T follicular helper cell (primary cell): ENCODE data around the gene RASSF4.
"Not testable (repeated sequence)": the region's sequence is repeated elsewhere in the genome, so short reads cannot be mapped to it uniquely, and the experiment has no call there.

Source experiments
- DNase-seq: peaks from one replicate; pipeline ENCODE4 v3.0.0-alpha.2; 2020; ENCODE audit warnings: low read depth

Gene RASSF4

DNA sequence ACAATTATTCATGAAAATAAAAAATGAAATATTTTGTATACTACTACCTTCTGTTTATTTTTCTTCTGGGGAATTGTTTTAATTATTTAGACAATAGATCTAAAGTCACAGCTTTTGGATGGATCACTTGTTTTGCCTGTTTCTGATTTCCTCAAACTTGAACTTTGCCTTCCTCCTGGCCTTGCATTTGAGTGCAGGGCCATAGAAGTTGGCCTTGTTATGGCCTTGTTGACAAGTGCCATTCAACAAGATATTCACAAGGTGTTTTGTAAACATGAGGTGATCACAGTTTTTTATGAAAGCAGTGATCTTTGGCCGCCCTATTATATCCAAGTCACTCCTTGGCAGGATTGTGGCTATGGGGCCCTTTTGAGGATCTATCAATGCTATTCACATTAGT lies 45.7 kb downstream of the RASSF4 start:
- no peak for DNase-seq

GRCh38 chr10:45006276-45007030 lies 46.9 kb downstream of the RASSF4 start:
- no peak for DNase-seq

DNA sequence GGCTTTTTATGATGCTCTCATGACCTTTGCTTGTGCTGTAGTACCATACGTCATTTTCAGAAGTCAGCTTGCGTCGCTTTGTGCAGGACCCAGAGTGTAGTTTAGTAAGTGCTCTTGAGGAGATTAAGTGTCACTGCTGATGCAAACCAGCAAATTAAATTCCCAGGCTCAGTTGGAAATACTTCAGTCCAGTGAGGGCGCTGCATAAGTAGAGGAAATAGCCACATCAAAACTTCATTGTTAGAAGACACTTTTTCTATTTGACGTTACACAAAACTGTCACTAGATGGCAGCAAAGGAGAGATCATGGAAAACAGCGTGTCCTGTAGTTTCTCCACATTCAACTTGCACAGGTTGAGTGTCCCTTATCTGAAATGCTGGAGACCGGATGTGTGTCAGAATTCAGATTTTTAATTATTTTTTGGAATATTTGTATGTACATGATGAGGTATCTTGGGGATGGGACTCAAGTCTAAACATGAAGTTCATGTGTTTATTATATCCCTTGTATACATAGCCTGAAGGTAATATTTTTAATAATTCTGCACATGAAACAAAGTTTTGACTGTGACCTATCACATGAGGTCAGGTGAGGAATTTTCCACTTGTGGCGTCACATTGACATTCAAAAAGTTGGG lies 49.0 kb downstream of the RASSF4 start:
- DNase-seq, result no peak

DNA sequence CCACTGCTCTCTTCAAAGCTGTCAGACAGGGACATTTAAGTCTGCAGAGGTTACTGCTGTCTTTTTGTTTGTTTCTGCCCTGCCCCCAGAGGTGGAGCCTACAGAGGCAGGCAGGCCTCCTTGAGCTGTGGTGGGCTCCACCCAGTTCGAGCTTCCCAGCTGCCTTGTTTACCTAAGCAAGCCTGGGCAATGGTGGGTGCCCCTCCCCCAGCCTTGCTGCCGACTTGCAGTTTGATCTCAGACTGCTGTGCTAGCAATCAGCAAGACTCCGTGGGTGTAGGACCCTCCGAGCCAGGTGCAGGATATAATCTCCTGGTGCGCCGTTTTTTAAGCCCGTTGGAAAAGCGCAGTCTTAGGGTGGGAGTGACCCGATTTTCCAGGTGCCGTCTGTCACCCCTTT lies 55.0 kb downstream of the RASSF4 start:
- DNase-seq, result not testable (repeated sequence)

- DNase-seq, result no peak
These were observed 56.0 kb downstream of the RASSF4 start for GRCh38 chr10:45015590-45015989.

DNA sequence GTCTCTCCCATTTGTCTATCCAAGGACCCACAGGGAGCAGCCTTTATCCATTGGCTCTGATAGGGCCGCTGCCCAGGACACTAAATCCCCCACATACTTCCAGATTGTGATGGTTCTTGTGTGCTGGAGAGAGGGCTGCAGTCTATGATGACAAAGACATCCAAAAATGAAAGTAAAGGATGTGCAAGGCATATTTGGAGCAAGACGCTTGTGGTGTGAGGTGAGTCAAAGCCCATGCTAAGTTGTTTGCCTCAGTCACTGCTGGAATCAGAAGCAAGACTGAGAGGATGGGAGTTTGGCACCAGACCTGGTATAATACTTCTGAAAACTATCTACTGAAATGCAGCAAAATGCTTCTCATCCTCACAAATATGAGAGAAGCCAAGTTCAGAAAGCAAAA lies 63.8 kb downstream of the RASSF4 start:
- DNase-seq, result no peak

GRCh38 chr10:45034301-45034700 lies 74.7 kb downstream of the RASSF4 start:
- DNase-seq, result no peak

GRCh38 chr10:45035673-45036072 lies 76.1 kb downstream of the RASSF4 start:
- DNase-seq, result no peak

GRCh38 chr10:45040921-45041542 lies 81.4 kb downstream of the RASSF4 start:
- DNase-seq, result no peak

GRCh38 chr10:45044290-45044689 lies 84.7 kb downstream of the RASSF4 start:
- DNase-seq, result no peak
